ENCODE measurements around the gene KCNIP4.

KCNIP4 gene

GRCh38 chr4:20700007-20700761, 1248.4 kb downstream of the KCNIP4 start, which contains the start of gene PACRGL:
Gene PACRGL (plus strand): TSS chr4:20700458. CDS start chr4:20704482, 4,024 bp downstream.
- H3K9me3 ChIP-seq (ENCODE audit: insufficient read depth, low read length): no peaks in the 10 kb centered on the region
- H3K36me3 ChIP-seq (ENCODE audit: insufficient read depth, insufficient read length, low read length): peaks cover 19% of the 10 kb centered on the region
- H3K4me3 ChIP-seq (ENCODE audit: insufficient read length, low read depth): peak within 1 kb of the TSS; percentile 94
- peak within 1 kb of the TSS; percentile 92 for H3K9ac ChIP-seq (ENCODE audit: insufficient read length, low read depth)
- TF ChIP-seq SUZ12 (IDR thresholded peaks at IDR 0.05; ENCODE audit: extremely low read depth, insufficient read depth, insufficient read length) (no peak), ZNF274 (IDR thresholded peaks at IDR 0.05; ENCODE audit: low read depth, low read length) (no peak), YY1 (IDR thresholded peaks at IDR 0.05; ENCODE audit: insufficient read depth, insufficient read length) (no peak)
- DNase-seq (ENCODE audit: low read depth, low spot score): peak; percentile 96
- no peaks in the 10 kb centered on the region for H3K27me3 ChIP-seq (ENCODE audit: insufficient read depth, insufficient read length)
- H3K4me1 ChIP-seq (ENCODE audit: insufficient read depth, insufficient read length): no peaks in the 10 kb centered on the region

GRCh38 chr4:20698820-20699219, 1249.8 kb downstream of the KCNIP4 start:
- H3K4me3 ChIP-seq (ENCODE audit: insufficient read length, low read depth): no peak overlapping the region
- DNase-seq (ENCODE audit: low read depth, low spot score): no peak
- no peak for TF ChIP-seq YY1 (IDR thresholded peaks at IDR 0.05; ENCODE audit: insufficient read depth, insufficient read length)
- no peak for TF ChIP-seq SUZ12 (IDR thresholded peaks at IDR 0.05; ENCODE audit: extremely low read depth, insufficient read depth, insufficient read length)

GRCh38 chr4:20698382-20698781, 1250.2 kb downstream of the KCNIP4 start:
- Histone ChIP-seq H3K36me3 (ENCODE audit: insufficient read depth, insufficient read length, low read length) (peaks cover 3% of the 10 kb centered on the region), H3K4me3 (ENCODE audit: insufficient read length, low read depth) (no peak overlapping the region), H3K9ac (ENCODE audit: insufficient read length, low read depth) (no peak overlapping the region), H3K9me3 (ENCODE audit: insufficient read depth, low read length) (no peaks in the 10 kb centered on the region), H3K27me3 (ENCODE audit: insufficient read depth, insufficient read length) (no peaks in the 10 kb centered on the region), H3K4me1 (ENCODE audit: insufficient read depth, insufficient read length) (no peaks in the 10 kb centered on the region)
- no peak for DNase-seq (ENCODE audit: low read depth, low spot score)
- TF ChIP-seq YY1 (IDR thresholded peaks at IDR 0.05; ENCODE audit: insufficient read depth, insufficient read length) (no peak), ZNF274 (IDR thresholded peaks at IDR 0.05; ENCODE audit: low read depth, low read length) (no peak), SUZ12 (IDR thresholded peaks at IDR 0.05; ENCODE audit: extremely low read depth, insufficient read depth, insufficient read length) (no peak)

More at GRCh38 chr4:20698820-20699219, 1249.8 kb downstream of the KCNIP4 start:
- Histone ChIP-seq H3K9me3 (ENCODE audit: insufficient read depth, low read length) (no peaks in the 10 kb centered on the region), H3K9ac (ENCODE audit: insufficient read length, low read depth) (no peak overlapping the region), H3K27me3 (ENCODE audit: insufficient read depth, insufficient read length) (no peaks in the 10 kb centered on the region), H3K36me3 (ENCODE audit: insufficient read depth, insufficient read length, low read length) (peaks cover 7% of the 10 kb centered on the region), H3K4me1 (ENCODE audit: insufficient read depth, insufficient read length) (no peaks in the 10 kb centered on the region)

- DNase-seq (ENCODE audit: low read depth, low spot score): no peak
- TF ChIP-seq SUZ12 (IDR thresholded peaks at IDR 0.05; ENCODE audit: extremely low read depth, insufficient read depth, insufficient read length): no peak
- TF ChIP-seq YY1 (IDR thresholded peaks at IDR 0.05; ENCODE audit: insufficient read depth, insufficient read length): no peak
- TF ChIP-seq ZNF274 (IDR thresholded peaks at IDR 0.05; ENCODE audit: low read depth, low read length): no peak
- no peak overlapping the region for H3K9ac ChIP-seq (ENCODE audit: insufficient read length, low read depth)
Observed at GRCh38 chr4:20696815-20697214, 1251.8 kb downstream of the KCNIP4 start.

GRCh38 chr4:20687864-20688263, 1260.7 kb downstream of the KCNIP4 start:
- no peaks in the 10 kb centered on the region for H3K36me3 ChIP-seq (ENCODE audit: insufficient read depth, insufficient read length, low read length)
- H3K4me1 ChIP-seq (ENCODE audit: insufficient read depth, insufficient read length): no peaks in the 10 kb centered on the region
- no peak overlapping the region for H3K4me3 ChIP-seq (ENCODE audit: insufficient read length, low read depth)
- no peaks in the 10 kb centered on the region for H3K9me3 ChIP-seq (ENCODE audit: insufficient read depth, low read length)
- DNase-seq (ENCODE audit: low read depth, low spot score): no peak
- no peaks in the 10 kb centered on the region for H3K27me3 ChIP-seq (ENCODE audit: insufficient read depth, insufficient read length)
- no peak overlapping the region for H3K9ac ChIP-seq (ENCODE audit: insufficient read length, low read depth)
- TF ChIP-seq SUZ12 (IDR thresholded peaks at IDR 0.05; ENCODE audit: extremely low read depth, insufficient read depth, insufficient read length) (no peak), YY1 (IDR thresholded peaks at IDR 0.05; ENCODE audit: insufficient read depth, insufficient read length) (no peak), ZNF274 (IDR thresholded peaks at IDR 0.05; ENCODE audit: low read depth, low read length) (no peak)

More at GRCh38 chr4:20696815-20697214, 1251.8 kb downstream of the KCNIP4 start:
- no peaks in the 10 kb centered on the region for H3K4me1 ChIP-seq (ENCODE audit: insufficient read depth, insufficient read length)
- H3K27me3 ChIP-seq (ENCODE audit: insufficient read depth, insufficient read length): no peaks in the 10 kb centered on the region
- H3K4me3 ChIP-seq (ENCODE audit: insufficient read length, low read depth): no peak overlapping the region
- H3K36me3 ChIP-seq (ENCODE audit: insufficient read depth, insufficient read length, low read length): peaks cover 3% of the 10 kb centered on the region
- no peaks in the 10 kb centered on the region for H3K9me3 ChIP-seq (ENCODE audit: insufficient read depth, low read length)

- Histone ChIP-seq H3K27me3 (ENCODE audit: insufficient read depth, insufficient read length) (no peaks in the 10 kb centered on the region), H3K4me3 (ENCODE audit: insufficient read length, low read depth) (no peak overlapping the region), H3K9ac (ENCODE audit: insufficient read length, low read depth) (no peak overlapping the region), H3K9me3 (ENCODE audit: insufficient read depth, low read length) (no peaks in the 10 kb centered on the region), H3K36me3 (ENCODE audit: insufficient read depth, insufficient read length, low read length) (no peaks in the 10 kb centered on the region), H3K4me1 (ENCODE audit: insufficient read depth, insufficient read length) (no peaks in the 10 kb centered on the region)
- DNase-seq (ENCODE audit: low read depth, low spot score): no peak
- TF ChIP-seq ZNF274 (IDR thresholded peaks at IDR 0.05; ENCODE audit: low read depth, low read length) (no peak), YY1 (IDR thresholded peaks at IDR 0.05; ENCODE audit: insufficient read depth, insufficient read length) (no peak), SUZ12 (IDR thresholded peaks at IDR 0.05; ENCODE audit: extremely low read depth, insufficient read depth, insufficient read length) (no peak)
Observed at GRCh38 chr4:20684852-20685763, 1263.5 kb downstream of the KCNIP4 start.

- no peak overlapping the region for H3K9ac ChIP-seq (ENCODE audit: insufficient read length, low read depth)
- TF ChIP-seq SUZ12 (IDR thresholded peaks at IDR 0.05; ENCODE audit: extremely low read depth, insufficient read depth, insufficient read length): no peak
- no peak for TF ChIP-seq ZNF274 (IDR thresholded peaks at IDR 0.05; ENCODE audit: low read depth, low read length)
- no peak for TF ChIP-seq YY1 (IDR thresholded peaks at IDR 0.05; ENCODE audit: insufficient read depth, insufficient read length)
- no peaks in the 10 kb centered on the region for H3K4me1 ChIP-seq (ENCODE audit: insufficient read depth, insufficient read length)
- H3K27me3 ChIP-seq (ENCODE audit: insufficient read depth, insufficient read length): no peaks in the 10 kb centered on the region
- H3K4me3 ChIP-seq (ENCODE audit: insufficient read length, low read depth): no peak overlapping the region
- H3K36me3 ChIP-seq (ENCODE audit: insufficient read depth, insufficient read length, low read length): no peaks in the 10 kb centered on the region
- H3K9me3 ChIP-seq (ENCODE audit: insufficient read depth, low read length): no peaks in the 10 kb centered on the region
- no peak for DNase-seq (ENCODE audit: low read depth, low spot score)
Observed at GRCh38 chr4:20683766-20684165, 1264.8 kb downstream of the KCNIP4 start.
